ENCODE data around the gene MAGI1.

Gene MAGI1

GRCh38 chr3:65409176-65409569 is 629.5 kb downstream of the MAGI1 start:
- DNase-seq (ENCODE audit: low spot score) = no peak

DNA sequence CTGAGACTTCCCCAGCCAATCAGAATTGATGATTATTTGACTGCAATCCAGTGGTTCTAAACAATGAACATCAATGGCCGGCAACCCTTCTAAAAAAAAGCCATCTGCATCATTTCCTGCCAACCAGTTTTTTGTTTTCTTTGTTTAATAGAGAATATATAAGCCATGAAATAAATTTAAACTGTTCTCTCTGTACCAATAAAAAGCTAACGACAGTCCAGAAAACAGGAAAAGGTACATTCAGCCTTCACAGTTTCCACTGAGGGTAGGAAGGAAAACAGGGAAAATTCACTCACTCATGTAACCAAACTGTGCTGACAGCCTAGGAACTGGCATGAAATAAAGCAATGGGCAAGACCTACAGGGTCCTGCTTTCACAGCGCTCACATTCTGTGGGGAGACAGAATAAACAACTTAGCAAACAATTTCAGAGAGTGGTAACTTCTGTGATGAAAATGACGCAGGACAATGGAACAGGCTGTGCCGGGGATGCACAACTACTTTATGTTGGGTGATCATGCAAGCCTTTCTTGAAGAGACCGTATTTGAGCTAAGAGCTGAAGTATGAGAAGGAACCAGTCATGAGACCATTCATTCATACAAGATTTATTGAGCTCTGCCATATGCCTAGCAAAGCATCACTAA is 630.1 kb downstream of the MAGI1 start:
- no peak for DNase-seq (ENCODE audit: low spot score)

- no peak for DNase-seq (ENCODE audit: low spot score)
Observed at GRCh38 chr3:65406470-65406869, 632.2 kb downstream of the MAGI1 start.

GRCh38 chr3:65402597-65402996 is 636.1 kb downstream of the MAGI1 start:
- no peak for DNase-seq (ENCODE audit: low spot score)

GRCh38 chr3:65401359-65402305 is 637.1 kb downstream of the MAGI1 start:
- DNase-seq (ENCODE audit: low spot score) = no peak

DNA sequence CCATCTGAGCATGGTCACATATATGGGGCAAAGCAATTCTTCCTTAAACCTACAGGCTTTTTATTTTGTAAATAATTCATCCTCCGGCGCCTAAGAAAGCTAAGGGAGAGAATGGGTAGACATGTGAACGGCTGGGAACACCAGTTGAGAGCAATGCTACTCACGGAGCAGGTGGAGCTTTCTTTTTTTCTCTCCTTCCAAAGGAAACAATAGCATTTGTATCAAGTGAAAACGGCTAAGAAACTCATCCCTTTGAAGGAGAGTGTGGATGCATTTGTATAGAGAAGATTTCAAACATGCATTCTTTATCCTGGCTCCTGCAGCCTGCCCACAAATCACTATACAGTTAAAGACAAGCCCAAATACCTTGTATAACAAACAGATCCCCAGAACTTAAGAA is 637.8 kb downstream of the MAGI1 start:
- no peak for DNase-seq (ENCODE audit: low spot score)

GRCh38 chr3:65398953-65399352 is 639.8 kb downstream of the MAGI1 start:
- no peak for DNase-seq (ENCODE audit: low spot score)

DNA sequence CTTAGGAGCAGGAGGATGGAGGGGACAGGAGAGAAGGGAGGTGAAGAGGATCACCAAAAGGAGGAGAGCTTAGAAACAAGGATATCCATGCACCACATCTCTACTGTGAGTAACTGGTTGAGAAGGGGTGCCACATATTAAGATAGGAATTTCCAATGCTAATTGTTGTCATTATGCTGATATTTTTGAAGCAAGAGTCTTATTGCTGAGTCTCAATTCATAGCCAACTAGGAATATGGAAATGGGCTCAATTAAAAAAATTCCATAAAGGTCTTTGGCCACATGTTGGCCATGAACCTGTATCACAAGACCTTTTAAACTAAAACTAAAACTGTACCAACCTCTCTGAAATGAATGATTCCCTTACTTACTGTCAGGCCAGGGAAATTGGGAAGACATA is 642.6 kb downstream of the MAGI1 start:
- no peak for DNase-seq (ENCODE audit: low spot score)

DNA sequence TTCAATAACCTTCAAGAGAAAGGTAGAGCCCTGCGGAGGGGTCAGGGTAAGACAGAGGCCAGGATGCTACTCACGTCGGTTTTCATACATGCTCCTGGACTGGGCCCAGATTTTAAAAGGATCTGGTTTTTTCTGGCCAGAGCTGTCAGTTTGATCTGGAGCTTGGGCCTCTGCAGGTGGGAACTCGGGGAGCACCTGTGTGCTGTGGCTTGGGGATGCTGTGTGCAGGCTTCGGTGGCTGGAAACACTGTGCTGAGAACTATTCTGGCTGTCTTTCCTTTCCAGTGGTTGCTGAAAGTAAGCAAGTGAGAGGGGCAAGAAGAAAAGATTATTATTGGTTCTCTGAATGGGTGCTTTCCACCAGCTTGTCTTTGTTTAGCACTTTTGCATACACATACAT is 647.6 kb downstream of the MAGI1 start:
- DNase-seq (ENCODE audit: low spot score) = no peak

DNA sequence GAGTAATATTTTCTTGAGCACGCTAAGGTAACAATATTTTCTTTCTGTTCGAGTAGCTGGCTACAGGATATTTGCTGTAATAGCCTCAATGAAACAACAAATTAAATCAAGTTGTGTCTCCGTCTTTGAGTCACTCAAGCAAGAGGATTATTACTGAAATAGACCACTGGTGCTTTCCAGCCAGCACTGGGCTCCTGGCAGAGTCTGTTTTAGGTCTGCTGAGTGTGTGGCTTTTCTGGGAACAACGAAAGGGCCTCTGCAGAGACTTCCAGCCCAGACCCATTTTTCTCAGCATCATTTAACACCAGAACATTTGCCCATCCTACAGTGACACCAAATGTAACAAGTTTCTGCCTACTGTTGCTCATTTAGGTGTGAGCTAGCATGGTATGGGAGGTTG is 652.9 kb downstream of the MAGI1 start:
- DNase-seq (ENCODE audit: low spot score) = no peak

DNA sequence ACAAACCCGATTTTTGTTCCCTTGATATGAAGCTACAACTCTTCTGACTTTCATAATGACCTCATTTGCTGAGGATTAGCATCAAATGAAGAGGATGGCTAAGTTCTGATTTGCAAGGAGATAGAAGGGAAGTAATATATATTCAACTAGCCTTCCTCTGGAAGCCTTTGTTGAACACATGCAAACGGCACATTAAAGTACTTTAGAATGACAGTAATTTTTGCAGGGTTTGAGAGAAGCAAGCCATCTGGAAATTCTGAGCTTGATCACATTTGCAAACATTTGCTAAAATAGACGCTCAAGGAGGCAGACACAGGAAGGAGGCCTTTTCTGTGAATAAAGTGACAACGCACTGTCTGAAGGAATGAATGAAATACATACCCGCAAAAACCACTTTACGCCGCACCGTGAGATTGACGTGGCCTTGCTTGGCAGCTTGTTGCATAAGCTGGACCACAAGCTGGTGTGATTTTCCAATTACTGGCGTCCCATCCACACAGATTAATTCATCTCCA is 657.2 kb downstream of the MAGI1 start:
- DNase-seq (ENCODE audit: low spot score) = no peak

GRCh38 chr3:65379223-65379622 is 659.5 kb downstream of the MAGI1 start:
- no peak for DNase-seq (ENCODE audit: low spot score)

DNA sequence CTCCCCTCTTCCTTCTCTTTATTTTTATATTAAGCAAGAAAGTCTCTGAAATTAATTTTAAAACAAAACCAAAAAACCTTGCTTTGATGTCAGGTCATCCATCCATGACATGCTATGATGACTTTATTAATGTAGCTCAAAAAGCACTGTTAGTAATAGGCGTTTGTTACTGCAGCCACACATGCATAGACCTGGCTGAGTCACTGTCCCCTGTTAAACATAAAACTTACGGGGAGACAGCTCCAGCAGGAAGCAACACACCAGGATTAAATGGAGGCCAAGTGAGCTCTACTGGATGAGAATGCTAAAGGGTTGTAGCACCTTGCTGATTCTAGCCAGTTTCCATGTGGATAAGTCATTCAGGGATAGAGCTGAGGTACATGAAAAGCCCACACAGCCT is 661.1 kb downstream of the MAGI1 start:
- no peak for DNase-seq (ENCODE audit: low spot score)

DNA sequence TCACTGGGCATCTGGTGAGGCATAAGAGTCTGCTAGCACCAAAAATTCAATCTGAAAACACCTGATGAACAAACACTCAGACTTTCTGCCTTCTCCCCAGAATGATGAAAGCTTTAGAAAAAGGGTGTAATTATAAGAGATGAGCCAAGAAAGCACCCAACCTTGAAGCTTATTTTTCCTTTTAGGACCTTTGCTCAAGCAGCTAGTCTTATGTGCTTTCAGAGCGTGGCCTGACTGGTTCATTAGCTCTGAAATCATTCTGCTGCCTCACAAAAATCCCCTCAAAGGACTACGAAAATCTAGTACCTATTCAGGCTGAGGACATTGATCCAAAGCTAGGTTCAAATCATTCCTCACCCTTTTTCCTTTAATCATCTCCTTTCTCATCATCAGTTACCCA is 662.3 kb downstream of the MAGI1 start:
- DNase-seq (ENCODE audit: low spot score) = no peak

DNA sequence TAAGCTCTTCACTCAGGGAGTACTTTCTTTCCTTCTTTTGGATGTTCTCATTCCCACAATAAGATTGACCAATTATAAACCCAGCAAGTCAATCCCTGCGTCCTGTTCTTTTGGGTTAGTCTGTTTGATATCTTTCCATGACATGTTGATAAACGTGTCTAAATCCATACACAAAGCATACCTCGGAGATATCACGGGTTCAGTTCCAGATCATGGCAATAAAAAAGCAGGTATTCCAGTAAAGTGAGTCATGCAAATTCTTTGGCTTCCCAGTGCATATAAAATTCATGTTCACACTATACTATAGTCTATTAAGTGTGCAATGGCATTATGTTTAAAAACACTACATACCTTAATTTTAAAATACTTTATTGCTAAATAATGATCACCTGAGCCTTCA is 667.7 kb downstream of the MAGI1 start:
- no peak for DNase-seq (ENCODE audit: low spot score)

GRCh38 chr3:65368866-65369265 is 669.9 kb downstream of the MAGI1 start:
- no peak for DNase-seq (ENCODE audit: low spot score)

- DNase-seq (ENCODE audit: low spot score) = no peak
Observed at GRCh38 chr3:65362688-65363087, 676.0 kb downstream of the MAGI1 start.

DNA sequence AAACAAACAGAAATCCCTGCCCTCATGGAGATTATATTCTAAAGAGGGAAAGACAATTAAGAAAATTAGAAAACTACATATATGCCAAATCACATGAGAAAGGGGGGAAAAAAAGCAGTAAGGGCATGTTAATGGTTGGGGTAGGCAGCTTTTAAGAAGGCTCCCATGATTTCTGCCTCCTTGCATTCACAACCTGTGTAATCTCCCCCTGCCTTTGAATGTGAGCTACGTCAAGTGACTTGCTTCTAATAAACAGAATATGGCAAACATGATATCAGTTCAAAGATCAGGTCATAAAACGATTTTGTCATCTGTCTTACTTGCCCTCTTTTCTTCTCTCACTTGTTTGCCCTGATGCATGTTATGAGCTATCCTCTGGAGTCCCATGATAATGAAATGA is 677.3 kb downstream of the MAGI1 start:
- no peak for DNase-seq (ENCODE audit: low spot score)

- DNase-seq (ENCODE audit: low spot score) = no peak
Observed at GRCh38 chr3:65356331-65357248, 682.1 kb downstream of the MAGI1 start.

GRCh38 chr3:65354880-65355279 is 683.8 kb downstream of the MAGI1 start:
- DNase-seq (ENCODE audit: low spot score) = no peak

GRCh38 chr3:65352951-65353350 is 685.8 kb downstream of the MAGI1 start:
- DNase-seq (ENCODE audit: low spot score) = no peak

- DNase-seq (ENCODE audit: low spot score) = no peak
Observed at GRCh38 chr3:65351753-65352152, 687.0 kb downstream of the MAGI1 start.
